ENCODE measurements around the gene KIR2DL1.
"Not testable (repeated sequence)": the region's sequence is repeated elsewhere in the genome, so short reads cannot be mapped to it uniquely, and the experiment has no call there.

Gene KIR2DL1

DNA sequence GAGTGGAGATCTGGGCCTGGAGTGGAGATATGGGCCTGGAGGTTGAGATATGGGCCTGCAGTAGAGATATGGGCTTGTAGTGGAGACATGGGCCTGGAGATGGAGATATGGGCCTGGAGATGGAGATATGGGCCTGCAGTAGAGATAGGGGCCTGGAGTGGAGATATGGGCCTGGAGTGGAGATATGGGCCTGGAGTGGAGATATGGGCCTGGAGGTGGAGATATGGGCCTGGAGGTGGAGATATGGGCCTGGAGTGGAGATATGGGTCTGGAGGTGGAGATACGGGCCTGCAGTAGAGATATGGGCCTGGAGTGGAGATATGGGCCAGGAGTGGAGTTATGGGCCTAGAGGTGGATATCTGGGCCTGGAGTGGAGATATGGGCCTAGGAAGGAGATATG, 30.9 kb upstream of the KIR2DL1 start:
- Histone ChIP-seq H3K27ac (ENCODE audit: low read length) (no peak overlapping the region), H3K36me3 (replicated peaks; ENCODE audit: low read depth, low read length) (no peaks in the 10 kb centered on the region), H3K4me1 (ENCODE audit: low read length) (no peaks in the 10 kb centered on the region), H3K9me3 (ENCODE audit: insufficient read depth, low read length) (no peaks in the 10 kb centered on the region), H2AFZ (ENCODE audit: low read depth, low read length) (no peak overlapping the region), H3K27me3 (ENCODE audit: low read depth, low read length) (peaks cover 12% of the 10 kb centered on the region), H3K4me3 (ENCODE audit: low read length) (no peak overlapping the region), H3K9ac (ENCODE audit: low read length) (no peak overlapping the region), H3K4me2 (ENCODE audit: low read length) (no peak overlapping the region), H4K20me1 (ENCODE audit: insufficient read depth, low read length) (no peaks in the 10 kb centered on the region), H3K79me2 (ENCODE audit: low read length) (no peaks in the 10 kb centered on the region)
- TF ChIP-seq EZH2phosphoT487 (IDR thresholded peaks at IDR 0.05; ENCODE audit: low read depth), result no peak
- TF ChIP-seq, protein P1, sequence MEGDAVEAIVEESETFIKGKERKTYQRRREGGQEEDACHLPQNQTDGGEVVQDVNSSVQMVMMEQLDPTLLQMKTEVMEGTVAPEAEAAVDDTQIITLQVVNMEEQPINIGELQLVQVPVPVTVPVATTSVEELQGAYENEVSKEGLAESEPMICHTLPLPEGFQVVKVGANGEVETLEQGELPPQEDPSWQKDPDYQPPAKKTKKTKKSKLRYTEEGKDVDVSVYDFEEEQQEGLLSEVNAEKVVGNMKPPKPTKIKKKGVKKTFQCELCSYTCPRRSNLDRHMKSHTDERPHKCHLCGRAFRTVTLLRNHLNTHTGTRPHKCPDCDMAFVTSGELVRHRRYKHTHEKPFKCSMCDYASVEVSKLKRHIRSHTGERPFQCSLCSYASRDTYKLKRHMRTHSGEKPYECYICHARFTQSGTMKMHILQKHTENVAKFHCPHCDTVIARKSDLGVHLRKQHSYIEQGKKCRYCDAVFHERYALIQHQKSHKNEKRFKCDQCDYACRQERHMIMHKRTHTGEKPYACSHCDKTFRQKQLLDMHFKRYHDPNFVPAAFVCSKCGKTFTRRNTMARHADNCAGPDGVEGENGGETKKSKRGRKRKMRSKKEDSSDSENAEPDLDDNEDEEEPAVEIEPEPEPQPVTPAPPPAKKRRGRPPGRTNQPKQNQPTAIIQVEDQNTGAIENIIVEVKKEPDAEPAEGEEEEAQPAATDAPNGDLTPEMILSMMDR (IDR thresholded peaks at IDR 0.05; ENCODE audit: low read depth, low read length), result no peak

GRCh38 chr19:54739587-54740497, 29.8 kb upstream of the KIR2DL1 start:
- Histone ChIP-seq H3K4me1 (ENCODE audit: low read length) (no peaks in the 10 kb centered on the region), H3K4me3 (ENCODE audit: low read length) (no peak overlapping the region), H3K27ac (ENCODE audit: low read length) (no peak overlapping the region), H3K4me2 (ENCODE audit: low read length) (no peak overlapping the region), H3K9me3 (ENCODE audit: insufficient read depth, low read length) (no peaks in the 10 kb centered on the region), H3K79me2 (ENCODE audit: low read length) (no peaks in the 10 kb centered on the region), H4K20me1 (ENCODE audit: insufficient read depth, low read length) (no peaks in the 10 kb centered on the region), H3K9ac (ENCODE audit: low read length) (no peak overlapping the region), H3K36me3 (replicated peaks; ENCODE audit: low read depth, low read length) (no peaks in the 10 kb centered on the region), H3K27me3 (ENCODE audit: low read depth, low read length) (peaks cover 4% of the 10 kb centered on the region; the same call in 1 of the 2 replicates), H2AFZ (ENCODE audit: low read depth, low read length) (no peak overlapping the region)
- TF ChIP-seq EZH2phosphoT487 (IDR thresholded peaks at IDR 0.05; ENCODE audit: low read depth), result no peak
- TF ChIP-seq, protein P1 (IDR thresholded peaks at IDR 0.05; ENCODE audit: low read depth, low read length), result no peak

GRCh38 chr19:54741950-54742349, 27.6 kb upstream of the KIR2DL1 start:
- H3K4me1 ChIP-seq (ENCODE audit: low read length); H3K9me3 ChIP-seq (ENCODE audit: insufficient read depth, low read length); H3K9ac ChIP-seq (ENCODE audit: low read length); H3K4me2 ChIP-seq (ENCODE audit: low read length); H3K27me3 ChIP-seq (ENCODE audit: low read depth, low read length); H3K36me3 ChIP-seq (replicated peaks; ENCODE audit: low read depth, low read length); H2AFZ ChIP-seq (ENCODE audit: low read depth, low read length); H3K79me2 ChIP-seq (ENCODE audit: low read length); H3K27ac ChIP-seq (ENCODE audit: low read length); H3K4me3 ChIP-seq (ENCODE audit: low read length); H4K20me1 ChIP-seq (ENCODE audit: insufficient read depth, low read length): not testable (repeated sequence)

DNA sequence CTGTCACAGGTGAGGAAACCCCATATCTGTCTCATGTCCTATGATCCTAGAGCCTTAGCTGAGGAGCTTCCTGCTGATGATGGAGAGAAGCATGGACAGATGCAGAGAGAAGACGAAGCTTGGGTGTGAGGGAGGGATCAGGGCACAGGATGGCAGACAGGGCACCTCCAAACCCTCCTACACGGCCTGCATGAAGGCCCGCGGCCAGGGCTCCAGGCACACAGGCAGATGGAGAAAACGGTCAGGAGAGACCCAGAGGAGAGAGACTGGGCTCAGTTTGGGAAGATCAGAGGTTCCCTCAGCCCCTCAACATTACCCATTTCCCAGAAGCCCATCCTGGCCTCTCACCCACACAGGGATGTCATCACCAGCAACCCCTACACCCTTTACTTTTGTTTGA, 25.5 kb upstream of the KIR2DL1 start:
- H3K4me1 ChIP-seq (ENCODE audit: low read length); H2AFZ ChIP-seq (ENCODE audit: low read depth, low read length); H3K36me3 ChIP-seq (replicated peaks; ENCODE audit: low read depth, low read length); H3K9me3 ChIP-seq (ENCODE audit: insufficient read depth, low read length); H3K4me3 ChIP-seq (ENCODE audit: low read length); H3K27me3 ChIP-seq (ENCODE audit: low read depth, low read length); H3K4me2 ChIP-seq (ENCODE audit: low read length); H4K20me1 ChIP-seq (ENCODE audit: insufficient read depth, low read length); H3K9ac ChIP-seq (ENCODE audit: low read length); H3K27ac ChIP-seq (ENCODE audit: low read length); H3K79me2 ChIP-seq (ENCODE audit: low read length): not testable (repeated sequence)

GRCh38 chr19:54747614-54748322, 21.8 kb upstream of the KIR2DL1 start:
- not testable (repeated sequence) for H3K27me3 ChIP-seq (ENCODE audit: low read depth, low read length); H3K27ac ChIP-seq (ENCODE audit: low read length); H3K4me1 ChIP-seq (ENCODE audit: low read length); H3K79me2 ChIP-seq (ENCODE audit: low read length); H3K9me3 ChIP-seq (ENCODE audit: insufficient read depth, low read length); H3K4me2 ChIP-seq (ENCODE audit: low read length); H3K9ac ChIP-seq (ENCODE audit: low read length); H4K20me1 ChIP-seq (ENCODE audit: insufficient read depth, low read length); H3K4me3 ChIP-seq (ENCODE audit: low read length); H2AFZ ChIP-seq (ENCODE audit: low read depth, low read length); H3K36me3 ChIP-seq (replicated peaks; ENCODE audit: low read depth, low read length)

DNA sequence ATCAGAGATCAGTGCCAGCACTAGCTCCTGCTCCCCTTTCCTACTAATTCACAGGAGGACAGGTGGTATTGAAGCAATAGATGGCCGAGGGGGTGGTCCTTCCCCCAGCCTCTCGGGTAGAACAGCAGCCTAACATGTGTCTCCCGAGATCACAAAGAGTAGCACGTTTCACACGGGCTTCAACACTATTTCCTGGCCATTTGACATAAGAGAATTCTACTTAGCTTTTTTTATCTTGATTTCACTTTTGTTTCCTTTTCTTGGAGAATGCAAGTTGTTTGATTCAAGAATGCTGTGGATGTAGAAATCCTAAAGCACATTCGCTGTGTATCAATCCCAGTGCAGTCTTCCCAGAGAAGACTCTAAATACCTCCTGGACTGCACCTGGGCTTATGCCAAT, 19.3 kb upstream of the KIR2DL1 start:
- H3K4me3 ChIP-seq (ENCODE audit: low read length); H3K27ac ChIP-seq (ENCODE audit: low read length); H3K9me3 ChIP-seq (ENCODE audit: insufficient read depth, low read length): not testable (repeated sequence)

GRCh38 chr19:54756204-54757110, 13.1 kb upstream of the KIR2DL1 start:
- not testable (repeated sequence) for H2AFZ ChIP-seq (ENCODE audit: low read depth, low read length); H3K4me2 ChIP-seq (ENCODE audit: low read length); H3K27me3 ChIP-seq (ENCODE audit: low read depth, low read length); H3K79me2 ChIP-seq (ENCODE audit: low read length); H3K27ac ChIP-seq (ENCODE audit: low read length); H3K4me3 ChIP-seq (ENCODE audit: low read length); H3K9ac ChIP-seq (ENCODE audit: low read length); H3K4me1 ChIP-seq (ENCODE audit: low read length); H3K9me3 ChIP-seq (ENCODE audit: insufficient read depth, low read length); H3K36me3 ChIP-seq (replicated peaks; ENCODE audit: low read depth, low read length); H4K20me1 ChIP-seq (ENCODE audit: insufficient read depth, low read length)

More for the DNA sequence above, 19.3 kb upstream of the KIR2DL1 start:
- not testable (repeated sequence) for H2AFZ ChIP-seq (ENCODE audit: low read depth, low read length); H3K9ac ChIP-seq (ENCODE audit: low read length); H3K27me3 ChIP-seq (ENCODE audit: low read depth, low read length); H3K4me2 ChIP-seq (ENCODE audit: low read length); H3K36me3 ChIP-seq (replicated peaks; ENCODE audit: low read depth, low read length); H4K20me1 ChIP-seq (ENCODE audit: insufficient read depth, low read length); H3K4me1 ChIP-seq (ENCODE audit: low read length); H3K79me2 ChIP-seq (ENCODE audit: low read length)

Measured in OCI-LY3 (cell line).